Activated T-cell treated with anti-CD3 and anti-CD28 coated beads, Interleukin-2, amount 50 U/mL, for 48 hours (primary cell): ENCODE measurements around the gene VPS9D1.

ENCODE experiments used
- DNase-seq, 2 experiments: peaks; one replicate each; pipeline ENCODE4 v3.0.0-alpha.2; 2020

VPS9D1 gene, protein sequence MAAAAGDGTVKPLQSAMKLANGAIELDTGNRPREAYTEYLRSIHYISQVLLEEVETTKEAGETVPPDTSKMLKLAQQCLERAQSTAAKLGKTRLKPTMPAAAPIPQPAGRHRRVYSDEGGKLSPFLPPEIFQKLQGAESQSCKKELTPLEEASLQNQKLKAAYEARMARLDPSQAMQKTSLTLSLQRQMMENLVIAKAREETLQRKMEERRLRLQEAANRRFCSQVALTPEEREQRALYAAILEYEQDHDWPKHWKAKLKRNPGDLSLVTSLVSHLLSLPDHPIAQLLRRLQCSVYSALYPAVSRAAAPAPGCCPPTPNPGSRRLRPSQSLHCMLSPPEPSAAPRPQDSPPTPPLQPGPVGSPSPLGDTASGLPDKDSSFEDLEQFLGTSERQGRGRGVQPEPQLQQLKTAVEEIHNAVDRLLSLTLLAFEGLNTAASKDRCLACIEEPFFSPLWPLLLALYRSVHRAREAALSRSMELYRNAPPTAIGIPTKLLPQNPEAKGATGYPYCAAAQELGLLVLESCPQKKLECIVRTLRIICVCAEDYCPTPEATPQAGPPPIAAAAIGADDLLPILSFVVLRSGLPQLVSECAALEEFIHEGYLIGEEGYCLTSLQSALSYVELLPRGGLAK

DNA sequence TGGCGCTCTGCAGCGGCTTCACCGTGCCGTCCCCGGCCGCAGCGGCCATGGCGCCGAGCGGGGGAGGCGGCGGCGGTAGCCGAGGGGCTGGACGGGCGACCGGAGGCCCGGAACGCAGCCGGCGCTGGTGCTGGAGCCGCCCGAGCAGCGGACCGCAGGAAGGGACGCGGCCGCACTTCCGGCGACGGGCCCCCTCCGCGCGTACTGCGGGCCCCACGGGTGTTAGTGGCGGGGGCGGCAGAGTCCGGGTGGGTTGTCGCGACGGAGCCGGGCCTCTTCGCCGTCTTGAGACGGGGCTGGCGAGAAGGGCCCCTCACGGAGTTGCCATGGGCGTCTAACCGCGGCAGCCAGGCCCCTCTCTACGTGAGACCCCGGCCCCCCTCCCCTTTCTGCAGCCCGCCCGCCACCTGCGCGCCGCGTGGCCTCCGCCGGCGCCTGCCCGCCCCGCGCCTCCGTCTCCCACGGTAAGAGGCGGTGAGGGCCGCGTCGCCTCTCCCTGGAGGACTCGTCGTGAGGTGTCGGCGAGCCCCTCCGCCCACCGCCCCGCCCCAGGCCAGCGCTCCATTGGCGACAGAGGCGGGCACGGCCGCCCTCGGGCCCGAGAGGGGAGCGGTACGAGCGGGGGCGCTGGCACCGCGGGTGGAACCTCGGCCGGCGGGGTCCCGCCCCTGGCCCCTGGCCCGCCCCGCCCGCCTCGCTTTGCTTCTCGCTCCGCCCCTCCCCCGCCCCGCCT lies at the start of gene VPS9D1, which contains the start of gene ZNF276:
Gene VPS9D1 (minus strand): TSS at position 86 of the 733 bp plus-strand sequence. CDS start 37 bp downstream, at position 49.
Gene ZNF276 (plus strand): TSS at position 725 of the 733 bp plus-strand sequence. CDS start 104 bp downstream, outside the sequence.
- DNase-seq, result peak; percentile 89 to 90

DNA sequence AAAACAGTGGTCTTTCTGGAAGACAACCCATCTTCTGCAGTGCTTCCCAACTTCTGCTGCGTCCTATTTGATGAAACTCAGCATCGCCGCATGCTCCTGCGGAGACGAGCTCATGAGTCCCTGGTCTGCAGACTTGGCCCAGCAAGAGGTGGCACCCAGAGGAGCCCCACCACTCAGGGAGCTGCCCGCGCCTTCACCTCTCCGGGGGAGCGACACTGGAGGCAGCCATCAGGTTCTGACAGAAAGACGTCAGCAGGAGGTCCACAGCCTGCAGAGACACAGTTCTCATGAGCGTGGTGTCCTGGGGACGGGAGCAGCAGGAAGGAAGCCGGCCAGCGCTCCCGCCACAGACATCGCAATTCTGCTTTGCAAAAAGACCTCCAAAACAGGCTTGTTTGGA lies 49.7 kb upstream of the VPS9D1 start:
- DNase-seq, result no peak

DNA sequence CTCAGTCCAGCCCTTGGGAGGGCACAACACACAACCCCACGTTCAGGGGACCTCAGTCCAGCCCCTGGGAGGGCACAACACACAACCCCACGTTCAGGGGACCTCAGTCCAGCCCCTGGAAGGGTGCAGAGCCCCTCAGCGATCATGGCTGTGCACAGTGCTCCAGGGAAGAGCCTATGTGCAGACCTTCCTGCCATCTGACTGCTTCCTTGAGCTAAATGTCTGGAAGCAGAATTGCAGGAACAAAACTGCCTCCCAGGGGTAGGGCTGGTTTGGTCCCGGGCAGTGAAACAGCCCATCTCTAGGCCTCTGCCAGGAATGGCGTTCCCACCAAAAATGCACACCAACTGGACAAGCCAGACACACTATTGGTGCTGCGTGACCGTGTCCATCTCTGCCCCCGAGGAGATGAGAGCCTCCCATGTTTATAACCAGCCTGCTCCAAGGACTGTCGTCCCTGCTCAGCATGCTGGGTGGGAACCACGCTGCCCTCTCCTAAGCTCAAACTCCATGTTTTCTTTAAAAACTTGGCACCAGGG lies 44.7 kb upstream of the VPS9D1 start:
- DNase-seq, result no peak

DNA sequence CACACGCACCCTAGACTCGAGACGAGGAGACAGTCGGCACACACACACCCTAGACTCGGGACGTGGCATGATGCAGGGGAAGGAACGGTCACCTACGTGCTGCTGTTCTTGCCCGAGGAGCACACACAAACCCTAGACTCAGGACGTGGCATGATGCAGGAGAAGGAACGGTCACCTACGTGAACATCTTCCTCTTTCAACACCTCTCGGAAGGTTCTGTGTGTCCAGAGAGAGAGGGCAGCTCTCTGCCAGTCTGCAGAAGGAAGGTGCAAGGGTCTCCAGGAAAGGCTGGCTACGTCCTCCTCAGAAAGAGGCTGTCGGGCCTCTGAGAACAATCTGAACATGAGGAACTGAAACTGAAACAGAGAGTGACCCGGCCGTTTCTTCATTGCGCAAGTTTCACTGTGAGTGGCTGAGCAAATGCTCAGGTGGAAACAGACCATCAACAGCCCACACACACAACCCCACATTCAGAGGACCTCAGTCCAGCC lies 44.1 kb upstream of the VPS9D1 start:
- peak; percentile 54 to 60 for DNase-seq

DNA sequence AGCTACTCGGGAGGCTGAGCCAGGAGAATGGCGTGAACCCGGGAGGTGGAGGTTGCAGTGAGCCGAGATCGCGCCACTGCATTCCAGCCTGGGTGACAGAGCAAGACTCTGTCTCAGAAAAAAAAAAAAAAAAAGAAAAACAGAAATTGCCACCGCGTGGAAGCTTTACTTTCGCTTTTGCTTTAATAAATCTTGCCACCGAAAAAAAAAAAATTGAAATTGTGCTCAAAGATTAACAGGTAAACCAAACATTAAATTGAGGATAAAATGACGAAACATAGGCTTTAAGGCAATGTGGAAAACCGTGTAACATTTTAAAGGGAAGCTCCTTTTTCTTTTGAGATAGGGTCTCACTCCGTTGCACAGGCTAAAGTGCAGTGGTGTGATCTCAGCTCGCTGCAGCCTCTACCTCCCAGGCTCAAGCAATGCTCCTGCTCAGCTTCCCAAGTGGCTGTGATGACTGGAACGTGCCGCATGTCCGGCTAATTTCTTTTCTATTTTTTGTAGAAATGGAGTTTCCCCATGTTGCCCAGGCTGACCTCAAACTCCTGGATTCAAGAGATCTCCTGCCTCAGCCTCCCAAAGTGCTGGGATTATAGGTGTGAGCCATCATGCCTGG lies 40.7 kb upstream of the VPS9D1 start:
- DNase-seq, result no peak

DNA sequence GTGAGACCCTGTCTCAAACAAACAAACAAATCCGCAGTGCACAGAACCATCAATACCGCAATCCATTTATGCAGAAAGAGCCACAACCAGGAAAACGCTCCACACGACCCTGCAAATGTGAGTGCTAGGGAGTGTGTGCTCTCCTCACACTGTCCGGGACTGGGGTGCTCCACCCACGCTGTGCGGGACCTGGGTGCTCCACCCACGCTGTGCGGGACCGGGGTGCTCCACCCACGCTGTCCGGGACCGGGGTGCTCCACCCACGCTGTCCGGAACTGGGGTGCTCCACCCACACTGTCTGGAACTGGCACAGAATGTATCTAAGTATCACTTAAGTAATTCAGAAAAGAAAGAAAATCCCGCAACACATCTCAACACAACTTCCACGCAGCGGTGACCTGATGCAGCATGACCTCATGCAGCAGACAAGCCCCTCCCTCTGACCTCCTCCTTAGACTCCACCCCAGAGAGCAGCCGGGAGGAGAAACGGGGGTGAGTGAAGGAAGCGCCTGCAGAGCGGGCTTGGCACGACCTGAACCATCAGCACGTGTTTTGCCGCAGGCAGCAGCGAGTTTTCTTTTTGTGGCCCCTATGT lies 39.1 kb upstream of the VPS9D1 start:
- no peak for DNase-seq

DNA sequence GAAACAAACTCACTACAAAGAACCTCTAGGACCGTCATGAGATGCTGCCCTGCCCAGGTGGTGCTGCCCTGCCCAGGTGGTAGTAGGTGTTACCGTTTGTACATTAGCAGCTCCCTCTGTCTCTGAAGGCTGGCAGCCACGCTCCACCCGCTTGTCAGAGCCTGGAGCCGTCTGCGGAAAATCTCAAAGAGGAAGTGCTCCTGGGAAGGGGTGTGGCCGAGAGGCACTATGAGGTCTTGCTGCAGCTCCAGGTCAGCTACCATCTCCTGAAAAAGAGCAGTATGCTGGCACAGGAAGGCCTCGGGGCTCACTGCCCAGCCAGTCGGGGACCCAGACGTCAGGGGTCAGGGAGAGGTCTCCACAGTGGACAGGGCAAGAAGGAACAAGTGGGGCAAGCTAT lies 28.9 kb upstream of the VPS9D1 start:
- DNase-seq, result no peak

DNA sequence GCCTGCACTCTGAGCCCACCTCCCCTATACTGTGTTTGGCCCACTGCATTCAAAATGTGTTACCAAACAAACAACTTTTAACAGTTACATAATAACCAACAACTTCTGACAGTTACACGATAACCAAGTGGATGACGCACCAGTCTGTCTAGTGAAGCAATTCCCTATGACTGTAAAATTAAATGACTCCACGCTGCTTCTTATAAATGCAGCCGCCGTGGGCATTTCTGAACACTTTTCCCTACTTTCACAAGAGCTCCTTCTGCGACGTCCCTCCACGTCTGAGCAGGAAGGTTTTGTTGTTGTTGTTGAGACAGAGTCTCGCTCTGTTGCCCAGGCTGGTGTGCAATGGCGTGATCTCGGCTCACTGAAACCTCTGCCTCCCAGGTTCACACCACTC lies 28.2 kb upstream of the VPS9D1 start:
- no peak for DNase-seq

DNA sequence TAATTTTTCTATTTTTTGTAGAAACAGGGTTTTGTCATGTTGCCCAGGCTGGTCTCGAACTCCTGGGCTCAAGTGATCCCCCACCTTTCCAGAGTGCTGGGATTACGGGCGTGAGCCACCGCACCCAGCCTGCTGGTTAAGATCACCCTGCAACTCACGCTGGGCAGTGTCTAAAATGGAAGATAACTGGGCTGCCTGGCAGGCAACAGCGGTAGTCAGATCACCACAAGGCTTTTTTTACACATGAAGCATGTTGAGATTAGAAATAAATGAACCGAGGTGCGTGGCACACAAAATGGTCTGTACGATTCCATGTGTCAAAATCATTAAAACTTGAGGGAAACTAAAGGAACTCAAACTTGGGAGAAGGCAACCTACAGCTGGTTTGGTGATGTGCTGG lies 27.4 kb upstream of the VPS9D1 start:
- no peak for DNase-seq

DNA sequence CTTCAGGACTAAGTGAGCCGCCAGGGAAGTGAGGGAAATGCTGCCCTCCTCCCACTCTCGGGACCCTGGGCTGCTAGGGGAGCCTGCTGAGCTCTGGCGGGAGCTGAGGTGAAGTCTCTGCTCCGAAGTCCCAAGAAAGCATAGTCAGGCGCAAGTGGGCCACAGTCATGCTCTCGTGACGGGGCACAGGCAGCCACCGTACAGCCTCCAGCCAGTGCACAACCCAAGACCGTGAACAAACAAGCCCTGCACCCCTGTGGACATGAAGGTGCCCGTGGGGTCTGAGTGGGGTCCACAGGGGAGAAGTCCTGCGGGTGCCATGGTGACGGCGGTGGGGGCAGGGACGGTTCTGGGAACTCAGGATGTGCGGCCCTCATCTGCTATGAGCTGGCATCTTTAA lies 25.3 kb upstream of the VPS9D1 start:
- no peak for DNase-seq

DNA sequence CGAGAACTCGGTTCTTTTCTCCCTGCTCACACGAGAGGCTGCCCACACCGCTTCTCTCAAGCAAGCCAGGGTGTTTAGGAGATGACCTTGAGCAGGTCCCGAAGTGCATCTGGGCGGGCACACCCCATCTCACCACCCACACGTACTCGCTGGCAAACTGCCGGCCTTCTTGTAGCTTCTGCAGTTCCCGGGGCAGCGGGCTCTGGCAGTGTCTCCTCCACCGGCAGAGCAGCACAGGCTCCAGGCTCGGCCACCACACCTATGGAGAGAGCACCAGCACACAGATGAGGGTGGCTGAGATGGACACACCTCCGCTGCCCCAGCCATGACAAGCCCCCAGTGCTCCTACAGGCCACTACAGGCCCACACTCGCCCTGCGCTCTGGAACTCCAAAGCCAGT lies 24.1 kb upstream of the VPS9D1 start:
- DNase-seq, result no peak

DNA sequence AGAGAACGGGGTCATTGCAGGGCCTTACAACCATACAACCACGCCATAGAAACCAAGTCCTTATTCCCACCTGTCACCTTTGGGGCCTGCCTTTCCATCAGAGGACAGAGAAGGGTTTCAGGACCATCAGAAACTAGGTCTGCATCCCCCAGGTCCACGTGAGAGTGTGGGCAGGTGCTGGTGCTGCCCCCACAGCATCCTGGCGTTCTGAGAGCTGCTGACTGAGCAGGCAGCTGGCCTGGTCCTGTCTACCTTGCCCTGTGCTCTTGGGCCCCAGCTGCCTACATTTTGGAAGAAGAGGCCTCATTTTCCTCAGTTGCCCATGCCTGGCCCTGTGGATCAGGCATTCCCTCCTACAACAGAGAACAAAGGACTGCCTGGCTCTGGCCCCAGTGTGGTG lies 22.2 kb upstream of the VPS9D1 start:
- no peak for DNase-seq

DNA sequence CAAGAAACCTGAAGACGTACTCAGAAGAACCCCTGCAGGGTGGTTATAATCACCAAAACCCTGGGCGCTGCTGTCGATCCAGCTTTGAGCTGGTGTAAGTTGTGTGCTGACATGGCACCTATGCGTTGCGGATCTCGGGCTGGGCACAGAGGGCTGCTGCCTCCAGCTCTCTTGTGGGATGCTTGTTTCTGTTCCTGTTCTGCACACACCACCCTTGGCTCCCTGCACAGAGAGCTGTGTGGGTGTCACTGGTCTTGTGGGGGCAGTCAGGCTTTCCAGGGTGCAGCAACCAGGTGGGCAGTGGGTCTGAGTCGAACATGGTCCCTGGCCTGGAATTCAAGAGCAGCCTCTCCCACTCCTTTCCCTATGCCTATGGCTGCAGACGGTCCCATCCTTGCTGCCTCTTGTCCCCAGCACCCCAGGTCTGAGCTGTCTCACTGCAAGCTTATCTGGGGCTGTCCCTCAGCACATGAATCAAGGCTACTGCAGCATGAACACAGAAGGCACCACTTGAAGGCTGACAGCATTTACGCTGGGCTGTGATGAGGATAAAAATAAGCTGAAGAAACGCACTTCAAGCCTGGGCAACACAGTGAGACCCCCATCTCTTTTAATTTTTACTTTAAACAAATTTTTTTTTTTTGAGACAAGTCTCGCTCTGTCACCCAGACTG lies 20.8 kb upstream of the VPS9D1 start:
- no peak for DNase-seq

DNA sequence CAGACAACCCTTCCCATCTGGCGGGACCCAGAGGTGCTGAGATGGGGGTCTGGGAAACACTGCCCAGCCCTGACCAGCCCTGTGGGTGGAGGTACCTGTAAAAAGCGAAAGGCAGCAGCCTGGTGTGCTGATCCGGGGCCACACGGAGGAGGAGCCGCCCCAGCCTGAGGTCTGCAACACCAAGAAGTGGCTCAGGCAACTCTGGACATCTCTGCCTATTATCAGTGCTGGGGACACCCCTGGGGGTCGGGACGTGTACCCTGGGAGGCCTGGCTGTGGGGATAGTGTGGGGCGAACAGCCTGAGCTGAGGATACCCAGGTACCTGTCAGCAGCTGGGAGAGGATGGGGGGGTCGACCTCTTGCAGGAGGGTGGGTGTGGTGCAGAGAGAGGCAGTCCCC lies 18.7 kb upstream of the VPS9D1 start:
- DNase-seq, result no peak

DNA sequence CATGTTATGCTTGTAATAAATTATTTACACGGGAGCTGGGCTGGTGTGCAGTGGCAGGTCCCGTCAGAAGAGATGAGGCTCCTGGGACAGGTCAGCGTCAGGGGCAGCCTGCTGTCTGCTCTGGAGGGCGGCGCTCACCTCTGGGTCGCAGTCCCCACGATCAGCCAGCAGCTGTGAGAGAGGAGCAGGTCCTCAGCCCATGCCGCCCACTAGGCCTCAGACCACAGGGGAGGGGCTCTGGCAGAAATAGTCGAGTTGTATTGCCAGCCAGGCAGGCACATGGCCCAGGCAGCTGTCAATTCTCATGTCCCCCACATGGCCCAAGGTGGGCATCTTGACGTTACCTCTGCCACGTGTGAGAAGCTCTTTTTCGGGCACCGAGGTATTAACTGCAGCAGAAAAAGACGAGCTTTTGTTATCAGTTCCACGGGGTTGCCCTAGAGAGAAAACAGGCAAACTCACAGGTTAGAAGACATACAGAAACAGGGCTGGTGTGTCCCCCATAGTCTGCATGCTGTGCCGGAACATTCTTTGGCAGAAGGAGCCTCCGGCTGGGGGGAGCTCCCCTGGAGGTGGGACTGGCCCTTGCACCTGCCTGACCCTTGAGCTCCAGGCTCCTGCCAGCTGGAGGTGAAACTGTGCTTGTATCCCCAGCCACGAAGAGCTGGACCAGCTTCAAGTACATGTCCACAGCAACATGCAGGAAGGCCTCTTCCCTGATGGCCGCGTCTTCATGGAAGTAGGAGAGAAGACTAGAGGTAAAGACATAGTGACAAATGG lies 18.0 kb upstream of the VPS9D1 start:
- DNase-seq, result peak in 1 of 2 experiments; percentile 19

DNA sequence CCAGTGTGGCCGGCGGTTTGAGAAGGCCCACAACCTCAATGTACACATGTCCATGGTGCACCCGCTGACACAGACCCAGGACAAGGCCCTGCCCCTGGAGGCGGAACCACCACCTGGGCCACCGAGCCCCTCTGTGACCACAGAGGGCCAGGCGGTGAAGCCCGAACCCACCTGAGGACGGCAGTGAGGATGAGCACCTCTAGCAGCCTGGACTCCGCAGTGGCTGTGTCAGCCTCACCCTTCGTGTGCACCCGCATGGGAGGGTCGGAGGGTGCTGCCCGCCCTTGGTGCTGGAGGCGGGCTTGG lies 17.3 kb upstream of the VPS9D1 start:
- no peak for DNase-seq

DNA sequence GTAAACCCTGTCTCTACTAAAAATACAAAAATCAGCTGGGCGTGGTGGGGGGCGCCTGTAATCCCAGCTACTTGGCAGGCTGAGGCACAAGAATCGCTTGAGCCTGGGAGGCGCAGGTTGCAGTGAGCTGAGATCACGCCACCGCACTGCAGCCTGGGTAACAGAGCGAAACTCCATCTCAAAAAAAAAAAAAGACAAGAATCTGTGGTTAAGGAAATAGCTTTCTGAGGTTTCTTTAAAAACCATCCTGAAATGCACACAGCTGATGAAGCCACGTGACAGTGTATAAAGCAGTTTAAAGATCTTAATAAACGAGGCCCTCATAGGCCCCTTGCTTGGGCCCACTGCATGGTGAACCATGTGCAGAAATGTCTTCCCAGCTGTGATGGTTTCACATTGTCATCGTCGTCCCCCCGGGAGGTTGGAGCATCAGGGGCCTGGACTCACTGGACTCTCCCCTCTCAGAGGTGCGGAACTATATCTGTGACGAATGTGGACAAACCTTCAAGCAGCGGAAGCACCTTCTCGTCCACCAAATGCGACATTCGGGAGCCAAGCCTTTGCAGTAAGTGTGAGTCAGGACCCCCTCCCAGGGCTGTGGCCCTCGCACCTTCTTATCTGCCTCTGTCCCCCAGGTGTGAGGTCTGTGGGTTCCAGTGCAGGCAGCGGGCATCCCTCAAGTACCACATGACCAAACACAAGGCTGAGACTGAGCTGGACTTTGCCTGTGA lies 16.8 kb upstream of the VPS9D1 start:
- peak in 1 of 2 experiments; percentile 50 for DNase-seq

DNA sequence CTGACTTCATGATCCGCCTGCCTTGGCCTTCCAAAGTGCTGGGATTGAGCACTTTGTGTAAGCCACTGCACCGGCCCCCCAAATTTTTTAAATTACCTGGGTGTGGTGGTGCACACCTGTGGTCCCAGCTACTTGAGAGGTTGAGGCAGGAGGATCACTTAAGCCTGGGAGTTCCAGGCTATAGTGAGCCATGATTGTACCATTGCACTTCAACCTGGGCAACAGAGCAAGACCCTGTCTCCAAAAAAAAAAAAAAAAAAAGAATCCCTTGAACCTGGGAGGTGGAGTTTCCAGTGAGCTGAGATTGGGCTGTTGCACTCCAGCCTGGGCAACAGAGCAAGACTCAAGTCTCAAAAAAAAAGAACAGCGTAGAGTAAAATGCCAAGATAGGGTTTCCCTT lies 15.9 kb upstream of the VPS9D1 start:
- DNase-seq, result no peak

DNA sequence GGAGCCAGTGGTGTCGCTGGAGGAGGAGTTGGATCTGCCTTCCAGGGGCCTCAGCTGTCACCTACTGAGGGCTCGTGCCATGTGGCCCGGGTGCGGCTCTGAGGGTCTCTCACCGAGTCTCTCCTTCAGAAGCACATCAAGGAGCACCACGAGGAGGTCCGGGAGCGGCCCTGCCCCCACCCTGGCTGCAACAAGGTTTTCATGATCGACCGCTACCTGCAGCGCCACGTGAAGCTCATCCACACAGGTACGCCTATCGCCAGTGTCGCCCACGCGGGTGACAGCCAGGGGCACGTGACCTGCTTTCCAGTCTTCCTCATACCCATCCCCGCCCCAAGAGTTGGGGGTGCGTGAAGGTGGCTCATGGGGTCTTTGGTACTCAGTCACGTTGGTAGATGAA lies 13.1 kb upstream of the VPS9D1 start:
- no peak for DNase-seq

DNA sequence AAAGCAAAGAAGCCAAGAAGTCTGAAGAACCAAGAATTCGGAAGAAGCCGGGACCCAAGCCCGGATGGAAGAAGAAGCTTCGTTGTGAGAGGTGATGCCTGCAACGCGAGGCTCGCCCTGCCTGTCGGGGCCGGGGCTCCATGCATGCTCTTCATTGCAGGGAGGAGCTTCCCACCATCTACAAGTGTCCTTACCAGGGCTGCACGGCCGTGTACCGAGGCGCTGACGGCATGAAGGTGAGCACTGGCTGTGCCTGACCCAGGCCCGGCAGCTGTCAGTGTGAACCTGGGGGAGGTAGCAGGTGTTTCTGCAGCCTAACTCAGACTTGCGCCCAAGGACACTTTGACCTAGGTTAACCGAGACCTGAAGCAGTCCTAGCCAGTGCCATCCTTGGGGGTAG lies 12.6 kb upstream of the VPS9D1 start:
- no peak for DNase-seq

DNA sequence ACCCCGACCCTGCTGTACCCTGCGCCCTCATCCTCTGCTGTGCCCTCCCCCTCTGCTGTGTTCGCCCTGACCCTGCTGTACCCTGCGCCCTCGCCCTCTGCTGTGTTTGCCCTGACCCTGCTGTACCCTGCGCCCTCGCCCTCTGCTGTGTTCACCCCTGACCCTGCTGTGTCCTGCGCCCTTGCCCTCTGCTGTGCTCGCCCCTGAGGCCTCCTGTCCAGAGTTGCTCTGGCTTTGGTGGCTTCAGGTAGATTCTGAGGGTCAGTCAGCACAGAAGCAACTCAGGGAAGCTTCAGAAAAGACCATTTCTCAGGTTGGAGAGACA lies 12.2 kb upstream of the VPS9D1 start:
- DNase-seq, result no peak
